MM.1S (cell line): ENCODE measurements around the gene SAE1.

ENCODE experiments used
- DNase-seq: peaks from one replicate; pipeline ENCODE4 v3.0.0-alpha.2; 2015
- H2AFZ ChIP-seq: fragments of 300-600 bp; sonication (generic); 2 replicates; pipeline ENCODE4 v1.6.0; 2016; ENCODE audit warnings: antibody characterized with exemption, low read length
- H3F3A ChIP-seq: fragments of 300-600 bp; sonication (generic); 2 replicates; pipeline ENCODE4 v1.6.1; 2016; ENCODE audit warnings: mild to moderate bottlenecking, antibody characterized with exemption, low read length, moderate library complexity, mixed read lengths; ENCODE audit not compliant: insufficient read depth
- H3K27ac ChIP-seq: fragments of 300-600 bp; sonication (generic); 2 replicates; pipeline ENCODE4 v1.5.1; 2016; ENCODE audit warnings: mild to moderate bottlenecking, low read length
- H3K27me3 ChIP-seq: fragments of 300-600 bp; sonication (generic); replicated peaks from 2 replicates; pipeline ENCODE4 v1.6.0; 2016; ENCODE audit warnings: low read length; ENCODE audit not compliant: insufficient read depth
- H3K36me3 ChIP-seq: fragments of 300-600 bp; sonication (generic); replicated peaks from 2 replicates; pipeline ENCODE4 v1.6.1; 2016; ENCODE audit warnings: mild to moderate bottlenecking, low read length, mixed read lengths; ENCODE audit not compliant: insufficient read depth
- H3K4me1 ChIP-seq: fragments of 300-600 bp; sonication (generic); 2 replicates; pipeline ENCODE4 v1.6.1; 2016; ENCODE audit warnings: low read length, mixed read lengths
- H3K4me2 ChIP-seq: fragments of 300-600 bp; sonication (generic); 2 replicates; pipeline ENCODE4 v1.6.0; 2016; ENCODE audit warnings: low read depth, low read length
- H3K4me3 ChIP-seq: fragments of 300-600 bp; sonication (generic); 2 replicates; pipeline ENCODE4 v1.5.1; 2016; ENCODE audit warnings: low read length, mixed read lengths
- H3K79me2 ChIP-seq: fragments of 300-600 bp; sonication (generic); 2 replicates; pipeline ENCODE4 v1.6.1; 2016; ENCODE audit warnings: mixed run types, low read length, mixed read lengths
- H3K9ac ChIP-seq: fragments of 300-600 bp; sonication (generic); 2 replicates; pipeline ENCODE4 v1.6.1; 2016; ENCODE audit warnings: low read length, mixed read lengths
- H3K9me2 ChIP-seq: fragments of 300-600 bp; sonication (generic); replicated peaks from 2 replicates; pipeline ENCODE4 v1.6.1; 2016; ENCODE audit warnings: mild to moderate bottlenecking, low read length, mixed read lengths; ENCODE audit not compliant: insufficient read depth
- H3K9me3 ChIP-seq: fragments of 300-600 bp; sonication (generic); replicated peaks from 2 replicates; pipeline ENCODE4 v1.6.1; 2016; ENCODE audit warnings: mild to moderate bottlenecking, low read length, mixed read lengths; ENCODE audit not compliant: insufficient read depth
- H4K20me1 ChIP-seq: fragments of 300-600 bp; sonication (generic); 2 replicates; pipeline ENCODE4 v1.6.1; 2016; ENCODE audit warnings: mild to moderate bottlenecking, low read length, moderate library complexity, mixed read lengths; ENCODE audit not compliant: insufficient read depth
- CTCF ChIP-seq: fragments of 300-600 bp; sonication (generic); IDR thresholded peaks from 2 replicates; pipeline ENCODE4 v1.5.1; 2016; ENCODE audit warnings: antibody characterized with exemption, low read length, mixed read lengths
- EZH2 ChIP-seq: fragments of 300-600 bp; sonication (generic); optimal IDR thresholded peaks from 2 replicates; pipeline ENCODE3; 2017; ENCODE audit warnings: low read depth, mild to moderate bottlenecking, antibody characterized with exemption, low read length, mixed read lengths
- EZH2phosphoT487 ChIP-seq: fragments of 300-600 bp; sonication (generic); IDR thresholded peaks from 2 replicates; pipeline ENCODE4 v1.6.1; 2018; ENCODE audit warnings: antibody characterized with exemption, low read length

The SAE1 gene

DNA sequence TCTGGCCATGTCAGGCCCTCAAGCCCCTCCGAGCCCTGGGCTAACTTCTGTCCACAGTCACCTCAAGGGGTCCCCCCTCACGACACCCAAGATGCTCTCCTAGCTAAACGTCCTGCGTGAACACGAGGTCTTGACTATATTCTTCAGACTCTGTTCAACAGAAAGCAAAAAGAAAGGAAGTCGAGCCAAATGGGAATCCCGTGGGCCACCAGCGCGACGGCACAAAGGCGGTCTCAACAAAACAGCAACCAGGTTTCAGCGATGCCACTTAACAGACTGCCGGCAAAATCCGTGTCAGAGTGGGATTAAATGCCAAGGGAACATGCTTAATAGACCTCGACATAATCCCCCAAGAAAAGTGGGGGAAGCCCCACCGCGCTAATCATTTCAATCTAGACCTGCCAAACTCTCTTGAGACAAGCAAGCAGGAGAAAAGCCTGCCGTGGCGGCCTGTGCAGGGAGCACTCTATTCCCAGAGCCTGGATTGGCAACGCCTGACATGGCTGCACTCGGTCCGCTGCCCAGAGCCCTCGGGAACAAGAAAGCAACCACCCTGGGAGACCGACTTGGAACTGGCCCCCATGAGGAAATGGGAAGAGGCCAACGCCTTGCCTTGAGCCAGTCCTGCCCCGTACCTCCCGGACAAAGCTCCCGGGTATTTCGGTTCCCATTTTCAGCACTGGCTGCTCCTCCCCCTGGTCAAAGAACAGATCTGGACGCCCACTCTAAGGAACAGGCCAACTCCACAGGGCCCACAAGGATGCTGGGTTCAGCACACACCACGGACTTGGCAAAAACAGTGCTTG is 33.0 kb upstream of the SAE1 start:
- Histone ChIP-seq H3K36me3 (no peaks in the 10 kb centered on the region; the same call in 1 of the 2 replicates), H2AFZ (no peak overlapping the region), H3K79me2 (peaks cover 89% of the 10 kb centered on the region), H3K4me1 (no peaks in the 10 kb centered on the region), H3K4me2 (no peak overlapping the region), H3K9ac (no peak overlapping the region), H3K4me3 (no peak overlapping the region), H3K9me2 (no peaks in the 10 kb centered on the region), H3K27ac (no peak overlapping the region), H3K9me3 (no peaks in the 10 kb centered on the region), H3K27me3 (no peaks in the 10 kb centered on the region), H3F3A (no peaks in the 10 kb centered on the region), H4K20me1 (no peaks in the 10 kb centered on the region)
- no peak for TF ChIP-seq CTCF
- TF ChIP-seq EZH2phosphoT487: no peak
- no peak for TF ChIP-seq EZH2
- DNase-seq: no peak

- Histone ChIP-seq H3K9me2 (no peaks in the 10 kb centered on the region), H3K4me2 (no peak overlapping the region), H3F3A (no peaks in the 10 kb centered on the region), H3K9ac (no peak overlapping the region), H3K36me3 (no peaks in the 10 kb centered on the region), H3K4me1 (no peaks in the 10 kb centered on the region), H3K27me3 (no peaks in the 10 kb centered on the region), H2AFZ (no peak overlapping the region), H3K4me3 (no peak overlapping the region), H3K79me2 (peaks cover 92% of the 10 kb centered on the region), H3K9me3 (no peaks in the 10 kb centered on the region), H4K20me1 (no peaks in the 10 kb centered on the region), H3K27ac (no peak overlapping the region)
- no peak for DNase-seq
- no peak for TF ChIP-seq EZH2phosphoT487
- no peak for TF ChIP-seq CTCF
- no peak for TF ChIP-seq EZH2
These were observed 32.0 kb upstream of the SAE1 start for GRCh38 chr19:47098608-47099007.

DNA sequence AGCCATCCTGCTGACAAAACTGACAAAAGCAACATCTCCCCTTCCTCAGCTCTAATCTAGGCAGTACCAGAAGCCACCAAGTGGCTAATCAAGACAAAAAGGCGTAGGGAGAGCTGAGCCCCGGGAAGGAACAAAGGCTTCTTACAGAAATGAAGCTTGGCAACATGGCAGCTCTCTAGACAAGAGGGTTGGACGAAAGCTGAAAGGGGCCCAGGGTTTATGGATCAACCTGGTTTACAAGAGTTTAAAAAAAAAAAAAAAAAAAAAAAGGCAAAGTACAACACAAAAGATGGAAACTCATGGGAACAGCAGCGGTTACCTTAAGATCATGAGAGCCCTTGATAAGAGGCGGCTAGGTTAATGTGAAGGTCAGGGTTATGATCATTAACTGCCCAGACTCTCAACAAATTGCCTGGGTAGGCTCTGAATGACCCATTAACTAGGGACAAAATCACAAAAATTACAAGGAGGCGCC is 31.0 kb upstream of the SAE1 start:
- H4K20me1 ChIP-seq: no peaks in the 10 kb centered on the region
- DNase-seq: no peak
- H3K27ac ChIP-seq: no peak overlapping the region
- no peak overlapping the region for H3K4me3 ChIP-seq
- H3K27me3 ChIP-seq: no peaks in the 10 kb centered on the region
- H3F3A ChIP-seq: no peaks in the 10 kb centered on the region
- no peak overlapping the region for H3K4me2 ChIP-seq
- no peaks in the 10 kb centered on the region for H3K4me1 ChIP-seq
- no peaks in the 10 kb centered on the region for H3K36me3 ChIP-seq
- H3K9ac ChIP-seq: no peak overlapping the region
- H3K9me2 ChIP-seq: no peaks in the 10 kb centered on the region
- no peak overlapping the region for H2AFZ ChIP-seq
- no peak for TF ChIP-seq EZH2
- TF ChIP-seq EZH2phosphoT487: no peak
- no peak for TF ChIP-seq CTCF
- H3K9me3 ChIP-seq: no peaks in the 10 kb centered on the region
- peaks cover 91% of the 10 kb centered on the region for H3K79me2 ChIP-seq
